Thoracic aorta (tissue), 2 donors: ENCODE results near the gene SLC25A11. TPM values are rescaled to one million over a fixed set of nuclear protein-coding genes. Genes with fewer than 3 reads are reported as not detected.
"Not testable (repeated sequence)": the region's sequence is repeated elsewhere in the genome, so short reads cannot be mapped to it uniquely, and the experiment has no call there.

ENCODE experiments used
- ATAC-seq: fragments of 150-250 bp; one replicate; pipeline ENCODE4 v1.8.0; 2017; ENCODE audit warnings: low read depth; ENCODE audit not compliant: insufficient number of reproducible peaks, low FRiP score
- DNase-seq: peaks from one replicate; pipeline ENCODE4 v3.0.0-alpha.2; 2020; ENCODE audit warnings: low spot score
- H3K27ac ChIP-seq, 2 donors: fragments of 200-600 bp; sonication (generic); 1 replicate in 1 of 2; 2 replicates in 1 of 2; pipeline ENCODE4 v1.5.1; 2016; ENCODE audit warnings: mild to moderate bottlenecking in 2 of 2, moderate library complexity in 2 of 2
- H3K27me3 ChIP-seq: fragments of 200-600 bp; sonication (generic); replicated peaks from 2 replicates; pipeline ENCODE4 v1.6.0; 2016; ENCODE audit warnings: mild to moderate bottlenecking; ENCODE audit not compliant: insufficient read depth
- H3K36me3 ChIP-seq: fragments of 200-600 bp; sonication (generic); one replicate; pipeline ENCODE4 v1.5.1; 2016
- H3K4me1 ChIP-seq, 2 donors: fragments of 200-600 bp; sonication (generic); 1 replicate in 1 of 2; 2 replicates in 1 of 2; pipeline versions ENCODE4 v1.5.1 to v1.6.0; 2016; ENCODE audit warnings: low read depth in 2 of 2, mild to moderate bottlenecking in 1 of 2; ENCODE audit not compliant: control insufficient read depth in 1 of 2
- H3K4me3 ChIP-seq: fragments of 200-600 bp; sonication (generic); 2 replicates; pipeline ENCODE4 v1.5.1; 2016; ENCODE audit warnings: mild to moderate bottlenecking
- H3K9me3 ChIP-seq: fragments of 200-600 bp; sonication (generic); 2 replicates; pipeline ENCODE4 v1.5.1; 2016
- total RNA-seq, 2 donors: library from RNA; depleted of rRNA; stranded (reverse); fragments of >200 nt; gene quantifications; one replicate each; pipeline versions ENCODE4 v1.1.0 to v1.2.3, GENCODE V29; 2016
- TF ChIP-seq, protein P1 (sequence below): fragments of 200-600 bp; sonication (generic); IDR thresholded peaks from one replicate; pipeline ENCODE4 v1.5.1; 2019; ENCODE audit warnings: antibody characterized with exemption

The SLC25A11 gene
- total RNA-seq, 2 donors from 2014 or later, result 27.0 to 39.7 TPM

DNA sequence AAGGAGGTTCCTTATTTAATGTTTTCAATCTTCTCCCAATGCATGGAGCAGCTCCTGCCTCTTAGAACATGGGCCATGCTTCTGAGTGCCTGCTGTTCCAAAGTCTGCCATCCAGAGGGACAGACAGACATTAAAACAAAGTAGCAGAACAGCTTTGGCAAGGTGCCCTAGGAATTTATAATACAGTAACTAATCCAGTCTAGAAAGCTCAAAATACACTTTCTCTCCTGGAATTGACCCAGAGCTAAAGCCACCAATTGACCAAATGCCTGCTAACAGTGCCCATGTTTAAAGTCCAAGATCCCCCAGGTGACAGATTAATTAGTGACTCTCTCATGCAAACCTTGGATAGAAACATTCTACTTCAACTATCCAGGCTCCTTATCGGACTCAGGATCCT, 25.9 kb downstream of the SLC25A11 start:
- Histone ChIP-seq H3K4me1 (peaks cover 4 to 6% of the 10 kb centered on the region in 2 donors), H3K36me3 (no peaks in the 10 kb centered on the region), H3K27me3 (no peaks in the 10 kb centered on the region), H3K27ac (no peak overlapping the region), H3K9me3 (no peaks in the 10 kb centered on the region), H3K4me3 (no peak overlapping the region)
- no peak for DNase-seq
- TF ChIP-seq, protein P1, sequence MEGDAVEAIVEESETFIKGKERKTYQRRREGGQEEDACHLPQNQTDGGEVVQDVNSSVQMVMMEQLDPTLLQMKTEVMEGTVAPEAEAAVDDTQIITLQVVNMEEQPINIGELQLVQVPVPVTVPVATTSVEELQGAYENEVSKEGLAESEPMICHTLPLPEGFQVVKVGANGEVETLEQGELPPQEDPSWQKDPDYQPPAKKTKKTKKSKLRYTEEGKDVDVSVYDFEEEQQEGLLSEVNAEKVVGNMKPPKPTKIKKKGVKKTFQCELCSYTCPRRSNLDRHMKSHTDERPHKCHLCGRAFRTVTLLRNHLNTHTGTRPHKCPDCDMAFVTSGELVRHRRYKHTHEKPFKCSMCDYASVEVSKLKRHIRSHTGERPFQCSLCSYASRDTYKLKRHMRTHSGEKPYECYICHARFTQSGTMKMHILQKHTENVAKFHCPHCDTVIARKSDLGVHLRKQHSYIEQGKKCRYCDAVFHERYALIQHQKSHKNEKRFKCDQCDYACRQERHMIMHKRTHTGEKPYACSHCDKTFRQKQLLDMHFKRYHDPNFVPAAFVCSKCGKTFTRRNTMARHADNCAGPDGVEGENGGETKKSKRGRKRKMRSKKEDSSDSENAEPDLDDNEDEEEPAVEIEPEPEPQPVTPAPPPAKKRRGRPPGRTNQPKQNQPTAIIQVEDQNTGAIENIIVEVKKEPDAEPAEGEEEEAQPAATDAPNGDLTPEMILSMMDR, result no peak
- no peak for ATAC-seq

DNA sequence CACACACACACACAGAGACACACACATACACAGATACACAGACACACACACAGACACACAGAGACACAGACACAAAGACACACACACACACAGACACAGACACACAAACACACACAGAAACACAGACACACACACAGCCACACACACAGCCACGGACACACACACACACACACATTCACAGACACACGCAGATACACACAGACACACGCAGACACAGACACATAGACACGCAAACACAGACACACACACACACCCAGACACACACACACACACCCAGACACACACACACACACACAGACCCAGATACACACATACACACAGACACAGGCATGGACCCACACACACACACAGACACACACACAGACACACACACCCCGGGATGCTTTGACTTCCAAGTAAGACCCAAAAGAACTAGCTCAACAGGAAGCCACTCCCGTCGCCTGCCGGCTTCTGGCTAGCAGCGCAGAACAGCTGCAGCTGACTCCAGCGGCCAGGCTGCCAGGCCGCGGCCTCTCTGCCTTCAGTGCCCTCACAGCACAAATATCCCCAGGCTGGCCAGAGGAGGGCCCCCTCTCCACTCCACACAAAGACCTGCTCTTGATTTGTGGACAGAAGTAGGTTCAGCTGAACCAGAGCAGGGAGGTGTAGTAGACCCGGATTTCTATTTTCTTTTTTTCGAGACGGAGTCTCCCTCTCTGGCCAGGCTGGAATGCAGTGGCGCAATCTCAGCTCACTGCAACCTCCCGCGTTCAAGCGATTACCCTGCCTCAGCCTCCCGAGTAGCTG, 30.9 kb downstream of the SLC25A11 start:
- Histone ChIP-seq H3K27me3 (no peaks in the 10 kb centered on the region), H3K4me1 (peaks cover 4 to 13% of the 10 kb centered on the region in 2 donors), H3K9me3 (no peaks in the 10 kb centered on the region), H3K27ac (peak overlapping the region; percentile 12 to 61), H3K4me3 (peak overlapping the region; percentile 39), H3K36me3 (no peaks in the 10 kb centered on the region)
- peak; percentile 91 for ATAC-seq
- DNase-seq, result peak; percentile 53
- TF ChIP-seq, protein P1, result peak; percentile 86

DNA sequence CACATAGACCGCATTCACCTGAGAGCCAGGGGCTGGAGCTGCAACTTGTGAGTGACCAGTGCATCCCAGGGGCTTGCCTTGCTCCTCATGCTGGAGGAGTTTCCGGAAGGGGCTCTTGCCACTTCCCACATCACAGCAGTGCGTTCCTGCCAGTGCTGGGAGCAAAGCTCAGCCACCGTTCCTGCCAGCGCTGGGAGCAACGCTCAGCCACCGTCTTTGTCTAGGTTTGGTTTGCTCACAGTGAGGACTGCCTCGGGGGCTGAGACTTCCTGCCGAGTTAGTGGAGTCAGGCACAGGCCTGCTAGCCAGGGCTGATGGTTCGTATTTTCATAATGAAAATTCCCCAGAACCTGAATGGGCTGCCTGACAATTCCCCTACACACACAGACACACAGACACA, 31.5 kb downstream of the SLC25A11 start:
- no peak for ATAC-seq

DNA sequence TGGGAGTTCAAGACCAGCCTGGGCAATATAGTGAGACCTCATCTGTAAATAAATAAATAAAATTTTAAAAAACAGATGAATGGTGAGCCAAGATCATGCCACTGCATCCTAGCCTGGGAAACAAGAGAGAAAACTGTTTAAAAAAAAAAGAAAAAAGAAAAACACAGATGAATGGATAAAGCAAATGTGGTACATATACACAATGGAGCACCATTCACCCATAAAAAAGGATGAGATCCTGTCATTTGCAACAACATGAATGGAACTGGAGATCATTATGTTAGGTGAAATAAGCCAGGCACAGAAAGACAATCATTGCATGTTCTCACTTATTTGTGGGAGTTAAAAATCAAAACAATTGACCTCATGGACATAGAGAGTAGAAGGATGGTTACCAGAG, 33.2 kb downstream of the SLC25A11 start:
- DNase-seq, H3K4me3 ChIP-seq, H3K27me3 ChIP-seq, ATAC-seq, H3K9me3 ChIP-seq, H3K27ac ChIP-seq, H3K36me3 ChIP-seq: not testable (repeated sequence)
- peaks cover 4 to 13% of the 10 kb centered on the region in 2 donors for H3K4me1 ChIP-seq

More for the DNA sequence above, 31.5 kb downstream of the SLC25A11 start:
- Histone ChIP-seq H3K36me3 (no peaks in the 10 kb centered on the region), H3K27ac (peak overlapping the region in 1 of 2 donors; percentile 61), H3K9me3 (no peaks in the 10 kb centered on the region), H3K4me3 (no peak overlapping the region), H3K27me3 (no peaks in the 10 kb centered on the region), H3K4me1 (peaks cover 4 to 13% of the 10 kb centered on the region in 2 donors)
- DNase-seq, result no peak
- TF ChIP-seq, protein P1, result no peak

DNA sequence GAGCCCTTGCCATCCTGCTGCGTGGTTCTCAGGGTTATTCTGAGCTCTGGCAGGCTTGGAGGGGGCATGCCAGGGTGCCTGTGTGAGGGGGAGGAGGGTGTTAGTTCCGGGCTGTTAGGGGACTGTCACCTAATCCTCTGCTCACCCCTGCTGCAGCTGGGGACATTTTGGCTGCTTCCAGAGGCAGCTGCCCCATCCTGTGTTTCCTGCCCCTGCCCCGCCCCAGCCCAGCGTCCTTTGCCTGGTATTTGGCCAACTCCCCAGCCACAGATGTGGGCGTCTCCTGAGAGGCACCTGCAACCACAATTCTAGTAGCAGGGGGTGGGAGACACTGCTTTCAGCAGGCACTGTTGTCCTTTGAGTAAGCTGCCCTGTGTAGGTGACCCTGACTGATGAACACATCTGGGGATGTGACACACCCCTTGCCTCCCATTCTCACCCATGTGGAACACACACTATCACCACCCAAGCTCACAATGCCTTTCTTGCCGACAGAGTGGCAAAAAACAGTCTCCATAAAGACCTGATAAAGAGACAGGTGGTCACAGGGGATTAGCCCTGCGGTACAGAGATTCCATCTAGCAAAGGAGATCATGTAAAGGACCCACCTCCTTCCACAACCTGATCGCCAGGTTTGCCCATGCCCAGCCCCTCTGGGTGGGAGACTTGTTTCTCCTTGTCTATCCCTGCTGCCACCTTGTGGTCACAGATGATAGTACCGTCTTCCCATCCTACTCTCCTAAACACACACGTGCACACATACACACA, 36.6 kb downstream of the SLC25A11 start, which contains the start of gene CHRNE:
Gene CHRNE (minus strand): TSS at position 48 of the 768 bp plus-strand sequence. CDS start 35 bp downstream, at position 13.
- H3K27ac ChIP-seq, result no peak within 1 kb of the TSS
- peak; percentile 42 for DNase-seq
- peak; percentile 44 for ATAC-seq
- no peaks in the 10 kb centered on the region for H3K36me3 ChIP-seq
- H3K9me3 ChIP-seq, result no peaks in the 10 kb centered on the region
- peaks cover 0 to 16% of the 10 kb centered on the region in 2 donors for H3K4me1 ChIP-seq
- TF ChIP-seq, protein P1, result peak; percentile 72
- no peaks in the 10 kb centered on the region for H3K27me3 ChIP-seq
- no peak within 1 kb of the TSS for H3K4me3 ChIP-seq
